SK-N-SH (cell line): Measurements from ENCODE around the gene SETX. TPM values are rescaled to one million over a fixed set of nuclear protein-coding genes. Genes with fewer than 3 reads are reported as not detected.

Experiments
- CTCF ChIA-PET: fragments of 300-600, 350-600 bp; formaldehyde crosslinking; extraction: SDS; loops from one replicate; lab custom pipeline; 2021; lab: Yijun Ruan, JAX
- POLR2A ChIA-PET: fragments of 350-600 bp; sonication (Branson Sonifier 250); formaldehyde crosslinking; extraction: SDS; loops from one replicate; lab custom pipeline; 2020; ENCODE audit warnings: antibody characterized with exemption, inconsistent platforms; lab: Yijun Ruan, JAX
- DNase-seq: peaks from one replicate; pipeline ENCODE4 v3.0.0; 2012
- H2AFZ ChIP-seq: fragments of 200-600 bp; sonication (generic); 2 replicates; pipeline ENCODE4 v1.8.1; 2016; ENCODE audit warnings: antibody characterized with exemption, mild to moderate bottlenecking, low read depth
- H3F3A ChIP-seq: fragments of 200-600 bp; sonication (generic); replicated peaks from 2 replicates; pipeline ENCODE3; 2016; ENCODE audit warnings: antibody characterized with exemption, mild to moderate bottlenecking; ENCODE audit not compliant: insufficient read depth
- H3K27ac ChIP-seq, 2 experiments: fragments of 200-500 bp in 1 of 2; fragments of 200-600 bp in 1 of 2; sonication (Bioruptor generic) in 1 of 2; sonication (generic), shearing (Covaris generic) in 1 of 2; 2 replicates each; pipeline versions ENCODE4 v1.5.1 to v1.6.1; 2014 to 2016; ENCODE audit warnings: low read depth in 2 of 2, inconsistent platforms in 1 of 2, low read length in 1 of 2, mild to moderate bottlenecking in 1 of 2, mixed read lengths in 1 of 2
- H3K27me3 ChIP-seq: fragments of 200-600 bp; sonication (generic), shearing (Covaris generic); 2 replicates; pipeline ENCODE4 v1.6.1; 2016; ENCODE audit warnings: mixed run types; ENCODE audit not compliant: insufficient read depth
- H3K36me3 ChIP-seq, 2 experiments: fragments of 200-500 bp in 1 of 2; fragments of 200-600 bp in 1 of 2; sonication (Bioruptor generic) in 1 of 2; sonication (generic) in 1 of 2; replicated peaks in 1 of 2; 2 replicates each; pipeline versions ENCODE3 to v1.5.1; 2014 to 2016; ENCODE audit warnings: low read length in 1 of 2, mild to moderate bottlenecking in 1 of 2; ENCODE audit not compliant: insufficient read depth in 2 of 2, control insufficient read depth in 1 of 2
- H3K4me1 ChIP-seq, 2 experiments: fragments of 200-500 bp in 1 of 2; fragments of 200-600 bp in 1 of 2; sonication (Bioruptor generic) in 1 of 2; sonication (generic), shearing (Covaris generic) in 1 of 2; 2 replicates each; pipeline versions ENCODE4 v1.5.1 to v1.6.1; 2014 to 2016; ENCODE audit warnings: low read depth in 1 of 2, low read length in 1 of 2, mixed run types in 1 of 2; ENCODE audit not compliant: insufficient read depth in 2 of 2, control insufficient read depth in 1 of 2
- H3K4me2 ChIP-seq: fragments of 200-600 bp; sonication (generic), shearing (Covaris generic); 2 replicates; pipeline ENCODE4 v1.6.1; 2017; ENCODE audit warnings: mixed run types
- H3K4me3 ChIP-seq, 2 experiments: fragments of 200-500 bp in 1 of 2; fragments of 200-600 bp in 1 of 2; sonication (Bioruptor generic) in 1 of 2; sonication (generic), shearing (Covaris generic) in 1 of 2; 2 replicates each; pipeline versions ENCODE4 v1.5.1 to v1.8.1; 2014 to 2016; ENCODE audit warnings: low read depth in 2 of 2, inconsistent platforms in 1 of 2, low read length in 1 of 2, mild to moderate bottlenecking in 1 of 2, mixed read lengths in 1 of 2, moderate library complexity in 1 of 2
- H3K79me2 ChIP-seq: fragments of 200-600 bp; sonication (generic); 2 replicates; pipeline ENCODE4 v1.8.1; 2017; ENCODE audit warnings: mild to moderate bottlenecking; ENCODE audit not compliant: insufficient read depth
- H3K9ac ChIP-seq: fragments of 200-600 bp; sonication (generic); 2 replicates; pipeline ENCODE4 v1.6.1; 2017; ENCODE audit warnings: mixed run types
- H3K9me2 ChIP-seq: fragments of 200-600 bp; sonication (generic); 2 replicates; pipeline ENCODE4 v1.6.1; 2017; ENCODE audit warnings: mixed run types
- H3K9me3 ChIP-seq: fragments of 200-600 bp; sonication (generic); 2 replicates; pipeline ENCODE4 v1.6.1; 2017; ENCODE audit warnings: mixed run types, mild to moderate bottlenecking, moderate library complexity
- H4K20me1 ChIP-seq: fragments of 200-600 bp; sonication (generic); 2 replicates; pipeline ENCODE4 v1.6.1; 2017; ENCODE audit warnings: mild to moderate bottlenecking, mixed run types; ENCODE audit not compliant: insufficient read depth
- CHD2 ChIP-seq: fragments of 150-350 bp; IDR thresholded peaks from 2 replicates; pipeline ENCODE4 v1.6.1; 2018; ENCODE audit warnings: low read length; ENCODE audit not compliant: partially characterized antibody
- EZH2phosphoT487 ChIP-seq: fragments of 200-600 bp; sonication (generic); IDR thresholded peaks from 2 replicates; pipeline ENCODE4 v1.6.1; 2017; ENCODE audit warnings: low read depth, mixed run types, mild to moderate bottlenecking, antibody characterized with exemption, moderate library complexity, borderline replicate concordance
- FOXJ3 ChIP-seq: sonication (generic); formaldehyde crosslinking; IDR thresholded peaks from 2 replicates; pipeline ENCODE4 v1.5.1; 2020; ENCODE audit warnings: mild to moderate bottlenecking, missing genetic modification reagents
- MAX ChIP-seq: IDR thresholded peaks from 2 replicates; pipeline ENCODE4 v1.4.0; 2012; ENCODE audit warnings: low read depth
- NFIC ChIP-seq: IDR thresholded peaks from 2 replicates; pipeline ENCODE4 v1.4.0; 2012; ENCODE audit warnings: borderline replicate concordance
- NRF1 ChIP-seq: IDR thresholded peaks from 2 replicates; pipeline ENCODE4 v1.6.1; 2012; ENCODE audit warnings: low read depth, mild to moderate bottlenecking, low read length
- PBX3 ChIP-seq: IDR thresholded peaks from 2 replicates; pipeline ENCODE4; 2012
- RAD21 ChIP-seq: IDR thresholded peaks from 2 replicates; pipeline ENCODE4 v1.6.1; 2012; ENCODE audit warnings: mild to moderate bottlenecking, low read length
- RCOR1 ChIP-seq: fragments of 150-350 bp; IDR thresholded peaks from 2 replicates; pipeline ENCODE4 v1.6.1; 2017; ENCODE audit warnings: antibody characterized with exemption, low read length
- RXRA ChIP-seq: IDR thresholded peaks from 2 replicates; pipeline ENCODE4 v1.4.0; 2012; ENCODE audit warnings: low read depth, mild to moderate bottlenecking, borderline replicate concordance
- SIN3A ChIP-seq: IDR thresholded peaks from 2 replicates; pipeline ENCODE4 v1.6.1; 2012; ENCODE audit warnings: low read depth, mild to moderate bottlenecking, low read length, moderate library complexity, borderline replicate concordance
- SMC3 ChIP-seq: IDR thresholded peaks from 2 replicates; pipeline ENCODE4 v1.6.1; 2012; ENCODE audit warnings: low read depth, low read length, improper control_type of control experiment
- TCF12 ChIP-seq: IDR thresholded peaks from 2 replicates; pipeline ENCODE4 v1.4.0; 2012
- TEAD4 ChIP-seq: IDR thresholded peaks from 2 replicates; pipeline ENCODE4 v1.4.0; 2012; ENCODE audit warnings: mild to moderate bottlenecking, borderline replicate concordance; ENCODE audit not compliant: insufficient read depth
- USF1 ChIP-seq: IDR thresholded peaks from 2 replicates; pipeline ENCODE4 v1.4.0; 2012; ENCODE audit warnings: low read depth, borderline replicate concordance
- WGBS: methylation state at CpG from one replicate; pipeline ENCODE4 v1.1.6; 2017; ENCODE audit warnings: low lambda C conversion rate; 5-methylcytosine and 5-hydroxymethylcytosine counted together
- polyA plus RNA-seq, 3 experiments: library from polyadenylated mRNA; depleted of rRNA; stranded (reverse); fragments of >200 nt; gene quantifications; 2 replicates each; pipeline ENCODE4 v1.2.3, GENCODE V29; 2012
- TF ChIP-seq, protein P1 (sequence below): IDR thresholded peaks from 2 replicates; pipeline ENCODE4 v1.6.1; 2012; ENCODE audit warnings: mild to moderate bottlenecking, low read depth, low read length, moderate library complexity
- TF ChIP-seq, protein P2 (sequence below): fragments of 150-350 bp; IDR thresholded peaks from 2 replicates; pipeline ENCODE4 v1.6.1; 2017; ENCODE audit warnings: antibody characterized with exemption, low read length, low read depth, borderline replicate concordance

Gene SETX
- polyA plus RNA-seq, 1 of the 3 experiments (the other 2 are of a cell fraction), result 12.3 TPM

DNA sequence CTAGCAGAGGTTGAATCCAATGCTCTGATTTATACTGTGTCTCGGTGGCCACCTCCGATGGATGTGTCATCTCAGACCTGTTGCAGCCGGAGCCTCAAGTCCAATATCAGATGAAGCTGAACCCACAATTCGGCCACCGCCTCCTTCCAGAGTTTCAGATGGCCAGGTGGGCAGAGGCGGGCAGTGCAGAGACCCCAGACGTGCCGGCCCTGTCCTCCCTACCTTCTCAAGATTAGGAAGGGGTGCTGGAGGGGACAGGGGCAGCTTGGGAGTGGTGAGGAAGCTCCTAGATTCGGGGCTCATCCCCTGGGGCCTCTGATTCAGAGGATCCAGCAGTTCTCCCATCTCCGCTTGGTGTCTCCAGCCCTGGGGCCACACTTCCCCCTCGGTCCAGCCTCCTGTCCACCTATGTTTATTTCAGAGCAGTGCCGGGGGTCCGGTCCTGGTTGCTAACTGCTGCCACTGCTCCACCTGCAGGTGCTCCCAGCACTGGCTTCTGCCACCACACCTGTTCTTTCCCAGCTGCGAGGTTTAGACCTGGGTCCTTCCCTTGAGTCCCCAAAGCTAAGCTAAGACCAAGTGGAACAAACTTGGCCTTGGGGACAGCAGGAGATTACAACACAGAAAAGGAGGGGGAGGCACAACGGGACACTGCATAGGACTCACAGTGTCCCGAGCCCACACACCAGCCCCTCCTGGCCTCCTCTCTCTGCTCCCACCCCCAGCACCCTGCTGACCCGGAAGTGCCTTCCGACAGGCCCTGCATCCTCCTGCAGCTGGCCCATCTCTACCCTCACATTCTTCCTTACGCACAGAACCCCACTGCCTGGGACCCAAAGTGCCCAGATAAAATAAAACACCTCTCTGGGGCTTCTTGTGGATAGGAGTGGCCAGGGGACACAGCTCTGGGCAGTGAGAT, 111.4 kb downstream of the SETX start:
- Histone ChIP-seq H3K9ac (no peak overlapping the region), H3K79me2 (no peaks in the 10 kb centered on the region), H3K9me2 (no peaks in the 10 kb centered on the region), H3K27ac (no peak overlapping the region), H3K4me1 (peaks cover 0 to 24% of the 10 kb centered on the region in 2 experiments; a peak in 1 of 4 replicates), H3K4me2 (0 out of 2 replicates have a peak overlapping the region, but pooled peaks have one; percentile 93), H3K27me3 (no peaks in the 10 kb centered on the region), H2AFZ (no peak overlapping the region), H3K9me3 (no peaks in the 10 kb centered on the region), H4K20me1 (0 out of 2 replicates have a peak, but pooled peaks cover 9% of the 10 kb centered on the region), H3F3A (peaks cover 6% of the 10 kb centered on the region), H3K4me3 (no peak overlapping the region), H3K36me3 (no peaks in the 10 kb centered on the region)
- TF ChIP-seq RAD21, result no peak
- no peak for TF ChIP-seq RXRA
- TF ChIP-seq TEAD4, result no peak
- TF ChIP-seq EZH2phosphoT487, result no peak
- no peak for DNase-seq
- ChIA-PET POLR2A (no interaction called here), CTCF (interaction anchor here (0.6 to 0.8 kb wide), 2 partner anchors 9 to 16 kb away, joined by 3 read pairs; no protein-coding TSS in a partner anchor)
- WGBS, result 90% methylated on average over 14 of the region's 19 CpGs

GRCh38 chr9:132242621-132243155, 112.1 kb downstream of the SETX start:
- no peaks in the 10 kb centered on the region for H3K9me2 ChIP-seq
- no peak overlapping the region for H3K9ac ChIP-seq
- ChIA-PET CTCF (interaction anchor here (0.6 kb wide), 1 partner anchor 10 kb away, joined by 3 read pairs; no protein-coding TSS in a partner anchor), POLR2A (no interaction called here)
- H4K20me1 ChIP-seq, result 0 out of 2 replicates have a peak, but pooled peaks cover 9% of the 10 kb centered on the region
- no peaks in the 10 kb centered on the region for H3K27me3 ChIP-seq
- peaks cover 6% of the 10 kb centered on the region for H3F3A ChIP-seq
- no peaks in the 10 kb centered on the region for H3K36me3 ChIP-seq
- no peaks in the 10 kb centered on the region for H3K79me2 ChIP-seq
- peak overlapping the region; percentile 93; the same call in 1 of the 2 replicates for H3K4me2 ChIP-seq
- H3K27ac ChIP-seq, result no peak overlapping the region
- peaks cover 0 to 24% of the 10 kb centered on the region in 2 experiments; a peak in 1 of 4 replicates for H3K4me1 ChIP-seq
- 75% methylated on average over 18 of the region's 18 CpGs for WGBS
- H2AFZ ChIP-seq, result no peak overlapping the region
- peak overlapping the region in 1 of 2 experiments; percentile 55; a peak in 3 of 4 replicates for H3K4me3 ChIP-seq
- DNase-seq, result no peak
- H3K9me3 ChIP-seq, result no peaks in the 10 kb centered on the region
- TF ChIP-seq SIN3A (no peak), USF1 (no peak), PBX3 (no peak), NFIC (no peak), FOXJ3 (CRISPR knock-in tag) (no peak), SMC3 (no peak), CHD2 (no peak), RCOR1 (no peak), MAX (no peak), TCF12 (no peak), NRF1 (no peak)
- TF ChIP-seq, protein P1, sequence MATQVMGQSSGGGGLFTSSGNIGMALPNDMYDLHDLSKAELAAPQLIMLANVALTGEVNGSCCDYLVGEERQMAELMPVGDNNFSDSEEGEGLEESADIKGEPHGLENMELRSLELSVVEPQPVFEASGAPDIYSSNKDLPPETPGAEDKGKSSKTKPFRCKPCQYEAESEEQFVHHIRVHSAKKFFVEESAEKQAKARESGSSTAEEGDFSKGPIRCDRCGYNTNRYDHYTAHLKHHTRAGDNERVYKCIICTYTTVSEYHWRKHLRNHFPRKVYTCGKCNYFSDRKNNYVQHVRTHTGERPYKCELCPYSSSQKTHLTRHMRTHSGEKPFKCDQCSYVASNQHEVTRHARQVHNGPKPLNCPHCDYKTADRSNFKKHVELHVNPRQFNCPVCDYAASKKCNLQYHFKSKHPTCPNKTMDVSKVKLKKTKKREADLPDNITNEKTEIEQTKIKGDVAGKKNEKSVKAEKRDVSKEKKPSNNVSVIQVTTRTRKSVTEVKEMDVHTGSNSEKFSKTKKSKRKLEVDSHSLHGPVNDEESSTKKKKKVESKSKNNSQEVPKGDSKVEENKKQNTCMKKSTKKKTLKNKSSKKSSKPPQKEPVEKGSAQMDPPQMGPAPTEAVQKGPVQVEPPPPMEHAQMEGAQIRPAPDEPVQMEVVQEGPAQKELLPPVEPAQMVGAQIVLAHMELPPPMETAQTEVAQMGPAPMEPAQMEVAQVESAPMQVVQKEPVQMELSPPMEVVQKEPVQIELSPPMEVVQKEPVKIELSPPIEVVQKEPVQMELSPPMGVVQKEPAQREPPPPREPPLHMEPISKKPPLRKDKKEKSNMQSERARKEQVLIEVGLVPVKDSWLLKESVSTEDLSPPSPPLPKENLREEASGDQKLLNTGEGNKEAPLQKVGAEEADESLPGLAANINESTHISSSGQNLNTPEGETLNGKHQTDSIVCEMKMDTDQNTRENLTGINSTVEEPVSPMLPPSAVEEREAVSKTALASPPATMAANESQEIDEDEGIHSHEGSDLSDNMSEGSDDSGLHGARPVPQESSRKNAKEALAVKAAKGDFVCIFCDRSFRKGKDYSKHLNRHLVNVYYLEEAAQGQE, result no peak
- TF ChIP-seq, protein P2, sequence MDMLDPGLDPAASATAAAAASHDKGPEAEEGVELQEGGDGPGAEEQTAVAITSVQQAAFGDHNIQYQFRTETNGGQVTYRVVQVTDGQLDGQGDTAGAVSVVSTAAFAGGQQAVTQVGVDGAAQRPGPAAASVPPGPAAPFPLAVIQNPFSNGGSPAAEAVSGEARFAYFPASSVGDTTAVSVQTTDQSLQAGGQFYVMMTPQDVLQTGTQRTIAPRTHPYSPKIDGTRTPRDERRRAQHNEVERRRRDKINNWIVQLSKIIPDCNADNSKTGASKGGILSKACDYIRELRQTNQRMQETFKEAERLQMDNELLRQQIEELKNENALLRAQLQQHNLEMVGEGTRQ, result no peak
